Sigmoid colon (tissue), 4 donors: ENCODE data around the gene CYP27A1.

ENCODE experiments used
- CTCF ChIP-seq, 4 experiments: fragments of 450-650 bp in 3 of 4; fragments of 200-600 bp in 1 of 4; IDR thresholded peaks; one replicate each; pipeline ENCODE4 v1.5.1; 2016 to 2019; ENCODE audit warnings: antibody characterized with exemption in 4 of 4, mild to moderate bottlenecking in 3 of 4, moderate library complexity in 2 of 4
- POLR2AphosphoS5 ChIP-seq, 4 donors: sonication (generic); formaldehyde crosslinking; IDR thresholded peaks; one replicate each; pipeline ENCODE4 v1.6.1; 2017; ENCODE audit warnings: antibody characterized with exemption in 4 of 4

GRCh38 chr2:218780851-218781690 lies 876 bp upstream of the CYP27A1 start:
- no peak for TF ChIP-seq CTCF (IDR thresholded peaks at IDR 0.05)
- TF ChIP-seq POLR2AphosphoS5 (IDR thresholded peaks at IDR 0.05) = no peak
